Activated T-cell treated with anti-CD3 and anti-CD28 coated beads for 48 hours (primary cell): Measurements from ENCODE around the gene FER.
"Not testable (repeated sequence)": the region's sequence is repeated elsewhere in the genome, so short reads cannot be mapped to it uniquely, and the experiment has no call there.

Experiments
- DNase-seq: peaks from one replicate; pipeline ENCODE4 v3.0.0-alpha.2; 2020; ENCODE audit warnings: low read depth

FER gene

GRCh38 chr5:108957333-108957732 is 209.6 kb downstream of the FER start:
- DNase-seq = no peak

- no peak for DNase-seq
Observed at GRCh38 chr5:108966910-108967309, 219.2 kb downstream of the FER start.

- DNase-seq = no peak
Observed at GRCh38 chr5:108974594-108974993, 226.9 kb downstream of the FER start.

GRCh38 chr5:108975697-108976096 is 228.0 kb downstream of the FER start:
- no peak for DNase-seq

- no peak for DNase-seq
Observed at GRCh38 chr5:108983461-108984092, 235.9 kb downstream of the FER start.

- DNase-seq = no peak
Observed at GRCh38 chr5:108989761-108990392, 242.2 kb downstream of the FER start.

- DNase-seq = not testable (repeated sequence)
Observed at GRCh38 chr5:108992396-108993085, 244.8 kb downstream of the FER start.

GRCh38 chr5:108993440-108993839 is 245.7 kb downstream of the FER start:
- not testable (repeated sequence) for DNase-seq

GRCh38 chr5:108997720-108998119 is 250.0 kb downstream of the FER start:
- DNase-seq = no peak

- no peak for DNase-seq
Observed at GRCh38 chr5:108998216-108998615, 250.5 kb downstream of the FER start.

- no peak for DNase-seq
Observed at GRCh38 chr5:109003928-109004327, 256.2 kb downstream of the FER start.

- no peak for DNase-seq
Observed at GRCh38 chr5:109005297-109006009, 257.8 kb downstream of the FER start.

GRCh38 chr5:109006129-109006528 is 258.4 kb downstream of the FER start:
- no peak for DNase-seq

GRCh38 chr5:109016300-109016699 is 268.6 kb downstream of the FER start:
- no peak for DNase-seq

- no peak for DNase-seq
Observed at GRCh38 chr5:109022056-109022455, 274.4 kb downstream of the FER start.

GRCh38 chr5:109025729-109026128 is 278.0 kb downstream of the FER start:
- DNase-seq = not testable (repeated sequence)

- no peak for DNase-seq
Observed at GRCh38 chr5:109027983-109028607, 280.4 kb downstream of the FER start.

- no peak for DNase-seq
Observed at GRCh38 chr5:109028608-109029299, 281.1 kb downstream of the FER start.

GRCh38 chr5:109029847-109030246 is 282.1 kb downstream of the FER start:
- DNase-seq = no peak

GRCh38 chr5:109030360-109031143 is 282.9 kb downstream of the FER start:
- no peak for DNase-seq

GRCh38 chr5:109034306-109034705 is 286.6 kb downstream of the FER start:
- no peak for DNase-seq
